ENCODE data around the gene LEF1.

LEF1 gene

GRCh38 chr4:108107729-108108382 lies 60.9 kb downstream of the LEF1 start (continued):
- TF ChIP-seq, protein P1, sequence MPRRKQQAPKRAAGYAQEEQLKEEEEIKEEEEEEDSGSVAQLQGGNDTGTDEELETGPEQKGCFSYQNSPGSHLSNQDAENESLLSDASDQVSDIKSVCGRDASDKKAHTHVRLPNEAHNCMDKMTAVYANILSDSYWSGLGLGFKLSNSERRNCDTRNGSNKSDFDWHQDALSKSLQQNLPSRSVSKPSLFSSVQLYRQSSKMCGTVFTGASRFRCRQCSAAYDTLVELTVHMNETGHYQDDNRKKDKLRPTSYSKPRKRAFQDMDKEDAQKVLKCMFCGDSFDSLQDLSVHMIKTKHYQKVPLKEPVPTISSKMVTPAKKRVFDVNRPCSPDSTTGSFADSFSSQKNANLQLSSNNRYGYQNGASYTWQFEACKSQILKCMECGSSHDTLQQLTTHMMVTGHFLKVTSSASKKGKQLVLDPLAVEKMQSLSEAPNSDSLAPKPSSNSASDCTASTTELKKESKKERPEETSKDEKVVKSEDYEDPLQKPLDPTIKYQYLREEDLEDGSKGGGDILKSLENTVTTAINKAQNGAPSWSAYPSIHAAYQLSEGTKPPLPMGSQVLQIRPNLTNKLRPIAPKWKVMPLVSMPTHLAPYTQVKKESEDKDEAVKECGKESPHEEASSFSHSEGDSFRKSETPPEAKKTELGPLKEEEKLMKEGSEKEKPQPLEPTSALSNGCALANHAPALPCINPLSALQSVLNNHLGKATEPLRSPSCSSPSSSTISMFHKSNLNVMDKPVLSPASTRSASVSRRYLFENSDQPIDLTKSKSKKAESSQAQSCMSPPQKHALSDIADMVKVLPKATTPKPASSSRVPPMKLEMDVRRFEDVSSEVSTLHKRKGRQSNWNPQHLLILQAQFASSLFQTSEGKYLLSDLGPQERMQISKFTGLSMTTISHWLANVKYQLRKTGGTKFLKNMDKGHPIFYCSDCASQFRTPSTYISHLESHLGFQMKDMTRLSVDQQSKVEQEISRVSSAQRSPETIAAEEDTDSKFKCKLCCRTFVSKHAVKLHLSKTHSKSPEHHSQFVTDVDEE (CRISPR knock-in tag; IDR thresholded peaks at IDR 0.05), result no peak
- no peak for TF ChIP-seq ARNTL (CRISPR knock-in tag; IDR thresholded peaks at IDR 0.05; ENCODE audit: borderline replicate concordance, low read depth)

DNA sequence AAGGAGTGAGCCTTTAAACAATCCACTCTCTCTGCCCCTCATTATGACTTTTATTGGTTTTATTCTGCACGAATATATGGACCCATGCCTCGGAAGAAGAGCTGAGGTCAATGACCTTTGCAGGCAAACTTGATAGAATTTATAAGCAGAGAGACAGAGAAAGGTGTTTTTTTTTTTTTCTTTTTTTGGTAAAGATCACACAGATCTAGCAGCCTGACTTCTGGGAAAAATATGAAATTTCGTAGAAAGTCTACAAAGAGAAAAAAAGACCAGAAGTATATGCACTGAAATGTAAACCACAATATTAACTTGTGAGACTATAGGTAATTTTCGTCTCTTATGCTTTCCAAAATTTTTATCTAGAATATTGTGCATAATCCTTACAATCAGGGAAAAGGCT lies 61.6 kb downstream of the LEF1 start:
- ATAC-seq, result no peak
- TF ChIP-seq ZNF8 (CRISPR knock-in tag; IDR thresholded peaks at IDR 0.05), result no peak
- TF ChIP-seq ZFP30 (CRISPR knock-in tag; IDR thresholded peaks at IDR 0.05), result no peak
- TF ChIP-seq TOX (CRISPR knock-in tag; IDR thresholded peaks at IDR 0.05; ENCODE audit: borderline replicate concordance), result no peak
- no peak for TF ChIP-seq ZNF70 (CRISPR knock-in tag; IDR thresholded peaks at IDR 0.05)
- TF ChIP-seq POU6F1 (CRISPR knock-in tag; IDR thresholded peaks at IDR 0.05; ENCODE audit: borderline replicate concordance, low read depth), result no peak
- no peak for TF ChIP-seq OSR1 (CRISPR knock-in tag; IDR thresholded peaks at IDR 0.05)
- no peak for TF ChIP-seq SNAI2 (CRISPR knock-in tag; IDR thresholded peaks at IDR 0.05)
- TF ChIP-seq ARNTL (CRISPR knock-in tag; IDR thresholded peaks at IDR 0.05; ENCODE audit: borderline replicate concordance, low read depth), result no peak
- no peak for TF ChIP-seq ISL1 (CRISPR knock-in tag; IDR thresholded peaks at IDR 0.05)
- no peak for TF ChIP-seq ZNF565 (CRISPR knock-in tag; conservative IDR thresholded peaks at IDR 0.05; ENCODE audit: low read depth)
- no peak for TF ChIP-seq ZC3H10 (CRISPR knock-in tag; IDR thresholded peaks at IDR 0.05)
- TF ChIP-seq ESRRG (CRISPR knock-in tag; IDR thresholded peaks at IDR 0.05), result no peak
- TF ChIP-seq CSDC2 (CRISPR knock-in tag; IDR thresholded peaks at IDR 0.05), result no peak
- TF ChIP-seq PPARA (CRISPR knock-in tag; IDR thresholded peaks at IDR 0.05; ENCODE audit: borderline replicate concordance), result no peak
- TF ChIP-seq, protein P1 (CRISPR knock-in tag; IDR thresholded peaks at IDR 0.05), result no peak

GRCh38 chr4:108106186-108106585 lies 62.5 kb downstream of the LEF1 start:
- no peak for ATAC-seq
- no peak for TF ChIP-seq RARB (CRISPR knock-in tag; IDR thresholded peaks at IDR 0.05)
- TF ChIP-seq SNAI2 (CRISPR knock-in tag; IDR thresholded peaks at IDR 0.05), result no peak
- no peak for TF ChIP-seq ARNTL (CRISPR knock-in tag; IDR thresholded peaks at IDR 0.05; ENCODE audit: borderline replicate concordance, low read depth)
- TF ChIP-seq ZNF70 (CRISPR knock-in tag; IDR thresholded peaks at IDR 0.05), result no peak
- no peak for TF ChIP-seq ISL1 (CRISPR knock-in tag; IDR thresholded peaks at IDR 0.05)
- no peak for TF ChIP-seq TCF4 (CRISPR knock-in tag; IDR thresholded peaks at IDR 0.05; ENCODE audit: borderline replicate concordance)
- no peak for TF ChIP-seq ZC3H10 (CRISPR knock-in tag; IDR thresholded peaks at IDR 0.05)
- no peak for TF ChIP-seq ZFP30 (CRISPR knock-in tag; IDR thresholded peaks at IDR 0.05)
- TF ChIP-seq TOX (CRISPR knock-in tag; IDR thresholded peaks at IDR 0.05; ENCODE audit: borderline replicate concordance), result no peak
- TF ChIP-seq OSR1 (CRISPR knock-in tag; IDR thresholded peaks at IDR 0.05), result no peak
- no peak for TF ChIP-seq ZNF8 (CRISPR knock-in tag; IDR thresholded peaks at IDR 0.05)
- TF ChIP-seq POU6F1 (CRISPR knock-in tag; IDR thresholded peaks at IDR 0.05; ENCODE audit: borderline replicate concordance, low read depth), result no peak
- TF ChIP-seq, protein P2, sequence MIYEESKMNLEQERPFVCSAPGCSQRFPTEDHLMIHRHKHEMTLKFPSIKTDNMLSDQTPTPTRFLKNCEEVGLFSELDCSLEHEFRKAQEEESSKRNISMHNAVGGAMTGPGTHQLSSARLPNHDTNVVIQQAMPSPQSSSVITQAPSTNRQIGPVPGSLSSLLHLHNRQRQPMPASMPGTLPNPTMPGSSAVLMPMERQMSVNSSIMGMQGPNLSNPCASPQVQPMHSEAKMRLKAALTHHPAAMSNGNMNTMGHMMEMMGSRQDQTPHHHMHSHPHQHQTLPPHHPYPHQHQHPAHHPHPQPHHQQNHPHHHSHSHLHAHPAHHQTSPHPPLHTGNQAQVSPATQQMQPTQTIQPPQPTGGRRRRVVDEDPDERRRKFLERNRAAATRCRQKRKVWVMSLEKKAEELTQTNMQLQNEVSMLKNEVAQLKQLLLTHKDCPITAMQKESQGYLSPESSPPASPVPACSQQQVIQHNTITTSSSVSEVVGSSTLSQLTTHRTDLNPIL (CRISPR knock-in tag; IDR thresholded peaks at IDR 0.05; ENCODE audit: low read depth), result no peak
- TF ChIP-seq ESRRG (CRISPR knock-in tag; IDR thresholded peaks at IDR 0.05), result no peak
- TF ChIP-seq BACH2 (CRISPR knock-in tag; IDR thresholded peaks at IDR 0.05; ENCODE audit: borderline replicate concordance), result no peak
- TF ChIP-seq CSDC2 (CRISPR knock-in tag; IDR thresholded peaks at IDR 0.05), result no peak
- no peak for TF ChIP-seq ZFP3 (CRISPR knock-in tag; IDR thresholded peaks at IDR 0.05)
- TF ChIP-seq ZNF565 (CRISPR knock-in tag; conservative IDR thresholded peaks at IDR 0.05; ENCODE audit: low read depth), result no peak

Data from SK-N-SH treated with all-trans-retinoic acid at 6 μM for 48 hours (cell line).